ENCODE results near the gene FGF8.

GRCh38 chr10:101778151-101778780 lies 2.4 kb upstream of the FGF8 start:
- TF ChIP-seq CTCF (IDR thresholded peaks at IDR 0.05; ENCODE audit: low read depth, low read length, poor library complexity, severe bottlenecking) (no peak), EZH2phosphoT487 (IDR thresholded peaks at IDR 0.05; ENCODE audit: borderline replicate concordance, low read length) (no peak)
